ENCODE measurements around the gene ATAD3B. TPM values are rescaled to one million over a fixed set of nuclear protein-coding genes. Genes with fewer than 3 reads are reported as not detected.

ATAD3B gene
- polyA plus RNA-seq, 1 donor from 2014 or later: 57.2 TPM

DNA sequence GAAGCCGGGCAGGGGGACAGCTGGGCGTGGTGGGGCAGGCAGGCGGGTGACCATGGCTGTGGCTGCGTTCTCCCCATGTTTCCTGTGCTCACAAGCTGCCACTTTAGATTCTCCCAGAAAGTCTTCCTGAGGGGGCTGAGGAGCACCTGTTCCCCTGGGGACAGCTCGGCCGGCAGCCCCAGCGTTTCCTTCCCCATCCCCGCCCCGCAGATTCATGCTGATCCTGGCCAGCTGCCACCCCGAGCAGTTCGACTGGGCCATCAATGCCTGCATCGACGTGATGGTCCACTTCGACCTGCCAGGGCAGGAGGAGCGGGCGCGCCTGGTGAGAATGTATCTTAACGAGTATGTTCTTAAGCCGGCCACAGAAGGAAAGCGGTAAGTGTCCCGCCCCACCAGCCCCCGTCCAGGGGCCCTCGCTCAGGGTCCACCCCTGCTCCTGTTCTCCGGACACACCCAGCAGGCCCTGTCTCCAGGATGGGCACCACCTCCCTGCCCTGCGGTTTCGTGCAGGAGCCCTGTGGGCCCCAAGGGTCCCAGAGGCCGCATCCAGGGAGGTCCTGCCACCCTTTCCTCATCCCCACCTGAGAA is 10.9 kb upstream of the ATAD3B start:
- H3K27ac ChIP-seq (ENCODE audit: low read length): no peak overlapping the region
- no peaks in the 10 kb centered on the region for H3K9me2 ChIP-seq (ENCODE audit: insufficient read depth, low read length)
- H3K9me3 ChIP-seq (ENCODE audit: low read length): no peaks in the 10 kb centered on the region
- no peaks in the 10 kb centered on the region for H4K20me1 ChIP-seq (ENCODE audit: insufficient read depth)
- H3K27me3 ChIP-seq (ENCODE audit: insufficient read depth, low read depth, low read length): no peaks in the 10 kb centered on the region
- no peaks in the 10 kb centered on the region for H3K36me3 ChIP-seq (ENCODE audit: insufficient read depth, low read length)
- H3K4me2 ChIP-seq (ENCODE audit: low read length): no peak overlapping the region
- no peaks in the 10 kb centered on the region for H3K79me2 ChIP-seq (replicated peaks; ENCODE audit: insufficient read depth, low read length)
- no peak overlapping the region for H3K4me3 ChIP-seq (ENCODE audit: low read length)
- no peaks in the 10 kb centered on the region for H3F3A ChIP-seq (ENCODE audit: insufficient read depth, low read length, poor library complexity, severe bottlenecking)
- TF ChIP-seq EZH2 (IDR thresholded peaks at IDR 0.05; ENCODE audit: borderline replicate concordance, insufficient read depth, low read length, poor library complexity, severe bottlenecking): no peak
- no peak for TF ChIP-seq SMC3 (conservative IDR thresholded peaks at IDR 0.05; ENCODE audit: poor library complexity)
- TF ChIP-seq, protein P1, sequence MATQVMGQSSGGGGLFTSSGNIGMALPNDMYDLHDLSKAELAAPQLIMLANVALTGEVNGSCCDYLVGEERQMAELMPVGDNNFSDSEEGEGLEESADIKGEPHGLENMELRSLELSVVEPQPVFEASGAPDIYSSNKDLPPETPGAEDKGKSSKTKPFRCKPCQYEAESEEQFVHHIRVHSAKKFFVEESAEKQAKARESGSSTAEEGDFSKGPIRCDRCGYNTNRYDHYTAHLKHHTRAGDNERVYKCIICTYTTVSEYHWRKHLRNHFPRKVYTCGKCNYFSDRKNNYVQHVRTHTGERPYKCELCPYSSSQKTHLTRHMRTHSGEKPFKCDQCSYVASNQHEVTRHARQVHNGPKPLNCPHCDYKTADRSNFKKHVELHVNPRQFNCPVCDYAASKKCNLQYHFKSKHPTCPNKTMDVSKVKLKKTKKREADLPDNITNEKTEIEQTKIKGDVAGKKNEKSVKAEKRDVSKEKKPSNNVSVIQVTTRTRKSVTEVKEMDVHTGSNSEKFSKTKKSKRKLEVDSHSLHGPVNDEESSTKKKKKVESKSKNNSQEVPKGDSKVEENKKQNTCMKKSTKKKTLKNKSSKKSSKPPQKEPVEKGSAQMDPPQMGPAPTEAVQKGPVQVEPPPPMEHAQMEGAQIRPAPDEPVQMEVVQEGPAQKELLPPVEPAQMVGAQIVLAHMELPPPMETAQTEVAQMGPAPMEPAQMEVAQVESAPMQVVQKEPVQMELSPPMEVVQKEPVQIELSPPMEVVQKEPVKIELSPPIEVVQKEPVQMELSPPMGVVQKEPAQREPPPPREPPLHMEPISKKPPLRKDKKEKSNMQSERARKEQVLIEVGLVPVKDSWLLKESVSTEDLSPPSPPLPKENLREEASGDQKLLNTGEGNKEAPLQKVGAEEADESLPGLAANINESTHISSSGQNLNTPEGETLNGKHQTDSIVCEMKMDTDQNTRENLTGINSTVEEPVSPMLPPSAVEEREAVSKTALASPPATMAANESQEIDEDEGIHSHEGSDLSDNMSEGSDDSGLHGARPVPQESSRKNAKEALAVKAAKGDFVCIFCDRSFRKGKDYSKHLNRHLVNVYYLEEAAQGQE (IDR thresholded peaks at IDR 0.05; ENCODE audit: borderline replicate concordance): no peak
- TF ChIP-seq TAF1 (IDR thresholded peaks at IDR 0.05; ENCODE audit: low read depth): no peak
- TF ChIP-seq MXI1 (conservative IDR thresholded peaks at IDR 0.05; ENCODE audit: poor library complexity, severe bottlenecking): no peak
- TF ChIP-seq RAD21 (conservative IDR thresholded peaks at IDR 0.05): no peak
- TF ChIP-seq, protein P2, sequence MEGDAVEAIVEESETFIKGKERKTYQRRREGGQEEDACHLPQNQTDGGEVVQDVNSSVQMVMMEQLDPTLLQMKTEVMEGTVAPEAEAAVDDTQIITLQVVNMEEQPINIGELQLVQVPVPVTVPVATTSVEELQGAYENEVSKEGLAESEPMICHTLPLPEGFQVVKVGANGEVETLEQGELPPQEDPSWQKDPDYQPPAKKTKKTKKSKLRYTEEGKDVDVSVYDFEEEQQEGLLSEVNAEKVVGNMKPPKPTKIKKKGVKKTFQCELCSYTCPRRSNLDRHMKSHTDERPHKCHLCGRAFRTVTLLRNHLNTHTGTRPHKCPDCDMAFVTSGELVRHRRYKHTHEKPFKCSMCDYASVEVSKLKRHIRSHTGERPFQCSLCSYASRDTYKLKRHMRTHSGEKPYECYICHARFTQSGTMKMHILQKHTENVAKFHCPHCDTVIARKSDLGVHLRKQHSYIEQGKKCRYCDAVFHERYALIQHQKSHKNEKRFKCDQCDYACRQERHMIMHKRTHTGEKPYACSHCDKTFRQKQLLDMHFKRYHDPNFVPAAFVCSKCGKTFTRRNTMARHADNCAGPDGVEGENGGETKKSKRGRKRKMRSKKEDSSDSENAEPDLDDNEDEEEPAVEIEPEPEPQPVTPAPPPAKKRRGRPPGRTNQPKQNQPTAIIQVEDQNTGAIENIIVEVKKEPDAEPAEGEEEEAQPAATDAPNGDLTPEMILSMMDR (IDR thresholded peaks at IDR 0.05; ENCODE audit: poor library complexity, severe bottlenecking): no peak
- TF ChIP-seq EP300 (conservative IDR thresholded peaks at IDR 0.05; ENCODE audit: poor library complexity, severe bottlenecking): no peak
- TF ChIP-seq POLR2AphosphoS5 (IDR thresholded peaks at IDR 0.05): no peak
- H3K9ac ChIP-seq (ENCODE audit: low read length): no peak overlapping the region
- no peak overlapping the region for H2AFZ ChIP-seq (ENCODE audit: low read depth, low read length)

DNA sequence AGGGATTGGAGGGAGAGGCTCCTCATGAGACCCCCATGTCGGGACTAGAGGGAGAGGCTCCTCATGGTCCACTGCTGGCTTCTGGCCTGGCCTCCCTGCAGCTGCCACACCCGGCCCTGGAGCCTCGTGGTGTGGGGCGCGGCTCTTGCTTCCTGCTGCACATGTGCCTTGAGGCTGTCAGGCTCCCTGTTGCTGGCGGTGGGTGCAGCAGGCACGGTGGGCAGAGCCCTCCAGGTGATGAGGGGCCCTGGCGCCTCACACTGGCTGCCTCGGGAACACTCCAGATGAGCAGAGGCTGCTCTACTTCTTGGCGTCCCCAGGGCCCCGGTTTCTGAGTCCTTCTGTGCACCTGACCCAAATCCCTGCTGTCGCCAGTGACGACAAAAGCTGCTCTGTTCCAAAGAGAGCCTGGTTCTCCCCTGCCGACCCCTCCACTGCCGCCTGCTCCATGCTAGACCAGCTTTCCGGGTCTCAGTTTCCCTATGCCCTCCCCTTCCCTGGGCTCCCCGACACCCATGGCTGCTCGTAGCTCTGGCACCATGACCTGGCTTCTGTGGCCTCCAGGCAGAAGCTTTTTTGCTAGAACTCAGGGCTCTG is 9.7 kb upstream of the ATAD3B start:
- H3K27me3 ChIP-seq (ENCODE audit: insufficient read depth, low read depth, low read length): no peaks in the 10 kb centered on the region
- H3K9me2 ChIP-seq (ENCODE audit: insufficient read depth, low read length): no peaks in the 10 kb centered on the region
- no peaks in the 10 kb centered on the region for H3F3A ChIP-seq (ENCODE audit: insufficient read depth, low read length, poor library complexity, severe bottlenecking)
- H3K9me3 ChIP-seq (ENCODE audit: low read length): no peaks in the 10 kb centered on the region
- no peak overlapping the region for H3K9ac ChIP-seq (ENCODE audit: low read length)
- no peak overlapping the region for H2AFZ ChIP-seq (ENCODE audit: low read depth, low read length)
- H3K79me2 ChIP-seq (replicated peaks; ENCODE audit: insufficient read depth, low read length): no peaks in the 10 kb centered on the region
- no peaks in the 10 kb centered on the region for H4K20me1 ChIP-seq (ENCODE audit: insufficient read depth)
- TF ChIP-seq TAF1 (IDR thresholded peaks at IDR 0.05; ENCODE audit: low read depth) (no peak), POLR2AphosphoS5 (IDR thresholded peaks at IDR 0.05) (no peak), SMC3 (conservative IDR thresholded peaks at IDR 0.05; ENCODE audit: poor library complexity) (no peak), RAD21 (conservative IDR thresholded peaks at IDR 0.05) (no peak)
- TF ChIP-seq, protein P2 (IDR thresholded peaks at IDR 0.05; ENCODE audit: poor library complexity, severe bottlenecking): no peak
- TF ChIP-seq, protein P1 (IDR thresholded peaks at IDR 0.05; ENCODE audit: borderline replicate concordance): no peak
- H3K4me2 ChIP-seq (ENCODE audit: low read length): no peak overlapping the region
- no peak overlapping the region for H3K27ac ChIP-seq (ENCODE audit: low read length)
- no peaks in the 10 kb centered on the region for H3K36me3 ChIP-seq (ENCODE audit: insufficient read depth, low read length)
- H3K4me3 ChIP-seq (ENCODE audit: low read length): no peak overlapping the region
